SK-N-MC (cell line): Measurements from ENCODE around the gene PDCD1LG2.

Experiments
- EZH2 ChIP-seq: fragments of 200-600 bp; sonication (generic); IDR thresholded peaks from one replicate; pipeline ENCODE4 v1.6.1; 2017; ENCODE audit warnings: antibody characterized with exemption
- POLR2AphosphoS5 ChIP-seq: IDR thresholded peaks from 2 replicates; pipeline ENCODE4 v1.6.1; 2012; ENCODE audit warnings: mild to moderate bottlenecking, low read depth, low read length, borderline replicate concordance

DNA sequence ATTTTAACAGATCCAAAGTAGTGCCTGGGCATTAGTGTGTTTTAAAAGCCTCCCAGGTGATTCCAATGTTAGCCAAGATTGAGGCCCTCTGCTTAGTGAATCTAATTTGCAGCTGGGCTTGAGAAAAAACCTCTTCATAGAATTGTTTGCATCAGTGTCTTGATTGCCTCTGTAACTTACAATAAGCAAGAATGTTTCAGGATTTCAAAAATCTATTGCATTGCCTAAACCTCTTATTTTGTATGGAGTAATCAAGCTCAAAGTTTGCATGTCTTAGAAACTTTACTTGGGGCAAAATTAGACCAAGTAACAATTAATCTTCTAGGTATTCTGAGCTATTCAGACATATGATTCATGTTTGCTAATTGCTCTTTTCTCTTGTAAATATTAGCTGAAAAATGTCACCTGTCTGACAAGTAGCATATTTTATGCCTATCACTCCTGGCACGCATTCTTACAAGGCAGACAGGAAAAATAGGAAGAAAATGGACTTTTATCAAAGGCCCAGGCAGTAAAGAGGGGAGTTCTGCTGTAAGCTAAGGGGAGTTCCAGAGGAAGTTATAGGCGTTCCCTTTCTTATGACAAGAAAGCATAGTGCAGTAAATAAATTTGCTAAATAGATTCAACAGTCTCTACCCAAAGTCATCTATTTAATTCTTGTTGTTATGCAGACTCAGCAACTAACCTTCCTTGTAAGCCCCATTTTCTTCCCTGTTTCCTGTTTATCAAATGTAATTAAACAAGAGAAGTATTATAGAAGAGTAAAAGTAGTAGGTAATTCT lies 21.0 kb downstream of the PDCD1LG2 start:
- TF ChIP-seq POLR2AphosphoS5, result no peak
- no peak for TF ChIP-seq EZH2
